NCI-H1105 treated with DMSO at 0.1 percent for 48 hours (cell line): ENCODE measurements around the gene SLBP.
"Not testable (repeated sequence)": the region's sequence is repeated elsewhere in the genome, so short reads cannot be mapped to it uniquely, and the experiment has no call there.

Source experiments
- DNase-seq: peaks from one replicate; lab custom pipeline; 2025; lab: John Stamatoyannopoulos, UW

Gene SLBP

GRCh38 chr4:1708581-1708980 lies 3.5 kb downstream of the SLBP start:
- DNase-seq: no peak

- DNase-seq: no peak
Measured at GRCh38 chr4:1706358-1706757, 5.8 kb downstream of the SLBP start.

DNA sequence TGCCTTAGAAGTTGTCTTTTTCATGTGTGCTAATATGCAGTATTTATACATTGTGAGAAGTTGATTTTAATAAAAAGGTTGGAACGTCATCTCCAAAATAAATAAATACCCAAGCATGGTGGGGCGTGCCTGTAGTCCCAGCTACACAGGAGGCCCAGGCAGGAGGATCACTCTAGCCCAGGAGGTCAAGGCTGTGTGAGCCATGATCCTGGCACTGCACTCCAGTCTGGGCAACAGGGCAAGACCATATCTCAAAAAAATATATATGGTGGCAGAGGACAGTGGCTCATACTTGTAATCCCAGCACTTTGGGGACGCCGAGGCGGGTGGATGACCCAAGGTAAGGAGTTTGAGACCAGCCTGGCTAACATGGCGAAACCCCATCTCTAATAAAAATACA lies 6.4 kb downstream of the SLBP start:
- no peak for DNase-seq

GRCh38 chr4:1703867-1704266 lies 8.3 kb downstream of the SLBP start:
- no peak for DNase-seq

GRCh38 chr4:1701671-1702070 lies 10.4 kb downstream of the SLBP start:
- DNase-seq: not testable (repeated sequence)

DNA sequence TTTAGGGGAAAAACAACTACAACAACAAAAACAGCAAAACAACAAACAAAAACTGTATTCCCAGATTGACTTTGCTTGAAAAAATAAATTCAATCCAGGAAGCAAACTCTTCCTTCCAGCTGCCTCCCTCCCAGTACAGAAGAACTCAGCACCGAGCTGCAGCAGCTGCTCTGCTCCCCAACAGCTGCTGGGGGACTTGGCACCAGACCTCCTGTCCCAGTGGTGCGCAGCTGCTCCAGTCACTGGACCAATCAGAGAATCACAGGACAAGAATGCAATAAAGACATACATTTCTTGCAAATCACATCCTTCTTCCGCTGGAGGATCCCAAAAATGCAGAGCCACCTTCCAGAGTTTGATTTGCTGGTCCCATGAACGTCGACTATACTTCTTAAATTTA lies 16.2 kb downstream of the SLBP start:
- DNase-seq: no peak

DNA sequence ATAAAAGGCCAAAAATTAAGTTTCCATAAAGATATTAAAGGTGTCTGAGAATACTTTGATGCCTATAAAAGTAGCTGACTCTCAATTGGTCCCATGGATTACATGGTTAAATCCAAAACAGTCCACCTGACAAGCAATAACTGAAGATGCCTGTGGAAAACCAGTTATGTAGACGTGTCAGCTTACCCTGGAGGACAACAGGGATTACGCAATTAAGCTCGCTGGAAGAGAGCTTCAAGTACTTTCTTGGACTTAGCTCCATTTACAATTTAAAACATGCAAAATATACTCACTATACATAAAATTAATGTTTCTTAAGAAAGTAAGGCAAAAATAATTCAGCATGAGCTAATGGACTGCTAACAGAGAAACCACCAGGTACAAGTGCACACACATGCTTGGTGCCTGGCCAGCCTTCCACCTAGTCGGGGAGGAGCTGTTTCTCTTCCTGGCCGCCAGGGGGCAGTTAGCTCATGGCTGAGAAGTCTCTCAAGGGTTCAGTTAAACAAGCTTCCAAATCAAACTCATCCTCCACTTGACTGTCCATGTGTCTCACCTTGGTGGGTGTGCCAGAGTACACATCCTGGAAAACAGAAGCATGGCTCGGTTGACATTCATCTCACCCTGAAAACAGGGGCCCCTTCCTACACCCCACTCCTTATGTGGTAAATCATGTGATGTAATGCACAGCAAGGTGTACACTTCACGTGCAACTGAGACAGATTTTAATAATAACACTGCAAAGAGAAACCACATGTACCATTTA lies 18.8 kb downstream of the SLBP start:
- peak; percentile 53 for DNase-seq

DNA sequence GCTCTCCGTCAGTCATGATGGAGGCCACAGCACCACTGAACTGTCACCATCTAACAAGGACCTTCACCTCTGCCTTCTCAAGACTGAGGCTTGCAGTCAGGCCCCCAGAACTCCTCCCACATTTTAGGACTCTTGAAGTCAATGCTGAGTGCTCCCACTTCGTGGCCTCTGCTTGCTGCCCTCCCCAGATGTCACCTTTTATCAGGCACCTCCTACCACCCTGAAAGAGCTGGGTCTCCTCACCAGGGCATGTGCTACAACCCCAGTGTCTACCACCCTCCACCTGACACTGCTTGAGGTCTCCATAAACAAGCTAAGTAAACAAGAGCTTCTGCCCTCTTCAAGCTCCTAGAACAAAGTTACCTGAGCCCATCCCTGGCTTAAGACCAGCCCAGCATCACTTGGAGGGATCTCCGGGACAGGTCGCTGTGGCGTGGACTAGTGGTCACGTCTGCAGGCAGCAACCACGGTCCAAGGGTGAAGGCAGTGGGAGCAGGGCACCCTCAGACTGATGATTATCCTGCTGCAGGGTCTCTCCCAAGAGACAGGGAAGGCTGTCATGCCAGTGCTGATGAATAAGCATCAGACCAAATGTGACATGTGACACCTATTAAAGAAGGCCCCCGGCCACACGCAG lies 20.3 kb downstream of the SLBP start:
- DNase-seq: no peak

DNA sequence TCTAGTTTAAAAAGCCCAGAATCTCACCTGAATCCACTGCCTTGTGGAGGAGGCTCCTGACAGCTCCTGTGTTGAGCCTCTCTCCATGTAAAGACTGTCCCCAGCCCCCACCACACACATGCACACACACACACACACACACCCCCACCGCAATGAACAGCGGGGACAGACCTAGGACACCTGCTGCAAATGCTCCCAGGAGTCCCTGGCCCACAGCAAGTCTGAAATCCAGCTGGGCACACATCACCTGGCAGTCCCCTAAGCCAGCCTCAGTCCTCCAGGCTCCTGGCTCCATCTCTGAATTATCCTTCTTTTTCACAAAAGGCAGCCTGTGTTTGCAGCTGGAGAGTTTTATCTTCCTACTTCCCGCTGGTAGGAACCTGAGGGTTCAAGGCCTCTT lies 21.4 kb downstream of the SLBP start:
- no peak for DNase-seq

GRCh38 chr4:1686440-1687036 lies 25.6 kb downstream of the SLBP start:
- DNase-seq: no peak

- DNase-seq: no peak
Measured at GRCh38 chr4:1685235-1686150, 26.6 kb downstream of the SLBP start.

- DNase-seq: no peak
Measured at GRCh38 chr4:1684506-1685234, 27.4 kb downstream of the SLBP start.

DNA sequence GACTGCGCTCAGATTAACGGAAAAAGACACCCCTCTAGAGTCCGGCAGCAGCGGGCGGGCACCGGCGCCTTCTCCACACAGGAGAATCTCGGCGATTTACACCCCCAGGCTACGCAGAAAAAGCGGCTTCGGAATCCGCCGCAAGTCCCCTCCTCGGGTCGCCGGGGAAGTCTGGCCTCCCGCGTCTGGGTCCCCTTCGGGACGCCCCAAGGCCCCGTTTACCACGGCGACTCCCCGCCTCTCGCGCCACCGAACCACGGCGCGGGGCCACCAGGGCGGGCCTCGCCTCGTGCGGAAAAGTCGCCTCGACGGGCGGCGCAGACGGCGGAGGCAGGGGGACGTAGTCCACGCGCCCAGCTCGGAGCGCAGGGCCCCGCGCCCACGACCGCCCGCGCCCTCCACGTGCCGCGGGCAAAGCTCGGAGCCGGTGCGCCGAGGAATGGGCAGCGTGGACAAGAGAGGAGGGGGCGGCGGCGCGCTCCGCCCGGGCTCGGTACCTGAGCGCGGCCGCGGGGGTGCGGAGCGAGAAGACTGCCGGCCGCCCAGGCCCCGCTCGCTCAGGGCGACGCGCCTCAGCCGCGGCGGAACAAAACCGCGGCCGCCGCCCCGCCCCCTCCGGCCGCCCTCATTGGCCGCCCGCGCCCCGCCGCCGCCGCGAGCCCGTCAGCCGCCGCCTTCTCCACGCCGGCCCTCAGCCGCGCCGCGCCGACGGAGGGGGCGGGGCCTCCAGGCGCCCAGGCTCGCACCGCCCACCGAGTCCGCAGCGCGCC lies 28.2 kb downstream of the SLBP start, which contains the start of gene FAM53A:
Gene FAM53A (minus strand): TSS at position 578 of the 770 bp plus-strand sequence. CDS start 15,572 bp downstream, outside the sequence.
- peak; percentile 51 for DNase-seq

- no peak for DNase-seq
Measured at GRCh38 chr4:1683261-1683735, 28.8 kb downstream of the SLBP start.

GRCh38 chr4:1682860-1683259 lies 29.3 kb downstream of the SLBP start:
- DNase-seq: no peak

DNA sequence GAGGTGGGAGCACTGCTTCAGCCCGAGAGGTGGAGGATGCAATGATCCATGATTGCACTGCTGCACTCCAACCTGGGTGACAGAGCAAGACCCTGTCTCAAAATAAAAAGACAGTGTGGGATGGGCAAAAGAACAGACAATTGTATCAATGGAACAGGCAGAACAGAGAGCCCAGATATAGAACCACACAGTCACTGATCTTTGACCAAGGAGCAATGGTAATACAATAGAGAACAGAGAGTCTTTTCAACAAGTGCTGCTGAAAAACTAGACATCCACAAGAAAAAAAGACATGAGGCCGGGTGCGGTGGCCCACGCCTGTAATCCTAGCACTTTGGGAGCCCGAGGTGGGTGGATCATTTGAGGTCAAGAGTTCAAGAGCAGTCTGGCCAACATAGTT lies 33.9 kb downstream of the SLBP start:
- DNase-seq: no peak

- no peak for DNase-seq
Measured at GRCh38 chr4:1676605-1677525, 35.3 kb downstream of the SLBP start.

GRCh38 chr4:1675802-1676137 lies 36.3 kb downstream of the SLBP start:
- no peak for DNase-seq

DNA sequence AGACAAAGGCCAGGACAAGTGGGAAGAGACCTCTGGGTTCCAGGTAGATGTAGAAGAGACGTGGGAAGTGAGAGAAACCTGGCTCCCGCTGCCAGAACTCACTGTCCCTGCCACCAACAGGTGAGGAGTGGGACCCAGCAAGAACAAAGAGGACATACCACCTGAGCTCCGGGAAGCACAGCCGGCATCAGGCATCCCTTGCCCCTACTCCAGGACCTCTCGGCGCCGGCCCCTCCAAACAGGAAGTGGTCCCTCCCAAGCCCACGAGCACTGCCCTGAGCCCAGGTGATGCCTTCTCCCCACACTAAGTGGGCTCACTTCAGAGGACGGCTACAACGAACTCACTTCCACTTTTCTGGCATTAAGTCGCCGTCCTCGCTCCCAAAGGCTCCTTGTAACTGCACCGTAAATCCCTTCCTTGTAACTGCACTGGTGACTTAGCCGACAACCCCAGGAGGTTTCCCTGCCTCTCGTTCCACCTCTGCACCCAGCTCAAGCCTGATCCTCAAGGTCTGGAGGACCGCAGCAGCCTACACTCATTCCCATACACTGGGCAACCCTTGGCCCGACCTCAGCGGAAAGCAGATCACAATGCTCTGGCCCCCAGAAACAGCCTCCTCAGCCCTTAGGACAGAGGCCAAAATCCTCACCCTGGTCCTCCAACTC lies 36.9 kb downstream of the SLBP start:
- DNase-seq: no peak
